Bronchial epithelial cell (primary cell): ENCODE results near the gene ALDH1A2. TPM values are rescaled to one million over a fixed set of nuclear protein-coding genes. Genes with fewer than 3 reads are reported as not detected.
A peak's percentile ranks its signal among the peaks of the same experiment; 100 is the strongest.

Source experiments
- DNase-seq: peaks from one replicate; pipeline ENCODE4 v3.0.0-alpha.2; 2010; ENCODE audit warnings: low read depth
- FAIRE-seq: peaks from 2 replicates; lab custom pipeline; 2011; peaks lifted over from hg19 to GRCh38; lab: Jason Lieb, UNC
- H3K27me3 ChIP-seq: 2 replicates; pipeline ENCODE4 v1.5.1; 2011; ENCODE audit warnings: low read length; ENCODE audit not compliant: control insufficient read depth, insufficient read depth
- H3K36me3 ChIP-seq: 2 replicates; pipeline ENCODE4 v1.5.1; 2011; ENCODE audit warnings: low read length; ENCODE audit not compliant: control insufficient read depth, insufficient read depth
- H3K4me3 ChIP-seq: 2 replicates; pipeline ENCODE4 v1.5.1; 2011; ENCODE audit warnings: mild to moderate bottlenecking, low read depth, low read length, control low read depth
- CTCF ChIP-seq: IDR thresholded peaks from 2 replicates; pipeline ENCODE4 v1.5.1; 2011; ENCODE audit warnings: mild to moderate bottlenecking, moderate library complexity, low read length, control low read depth, inconsistent platforms; ENCODE audit not compliant: insufficient read depth, severe bottlenecking
- total RNA-seq: library from RNA; depleted of rRNA; stranded (reverse); fragments of >200 nt; gene quantifications from 2 replicates; pipeline ENCODE4 v1.2.1, GENCODE V29; 2014

ALDH1A2 gene
- total RNA-seq, 1 donor from 2014 or later, result 0.79 TPM

- DNase-seq, result no peak
- FAIRE-seq, result no peak
- TF ChIP-seq CTCF, result no peak
- H3K27me3 ChIP-seq, result no peaks in the 10 kb centered on the region
- H3K36me3 ChIP-seq, result no peaks in the 10 kb centered on the region
- H3K4me3 ChIP-seq, result no peak overlapping the region
These were observed 103.6 kb downstream of the ALDH1A2 start for GRCh38 chr15:57961919-57962318.

GRCh38 chr15:57957113-57957512 is 108.4 kb downstream of the ALDH1A2 start:
- FAIRE-seq (no peak), DNase-seq (no peak)
- TF ChIP-seq CTCF, result no peak
- no peaks in the 10 kb centered on the region for H3K36me3 ChIP-seq
- no peak overlapping the region for H3K4me3 ChIP-seq
- H3K27me3 ChIP-seq, result no peaks in the 10 kb centered on the region

- H3K4me3 ChIP-seq, result no peak overlapping the region
- no peak for TF ChIP-seq CTCF
- FAIRE-seq (no peak), DNase-seq (no peak)
- H3K36me3 ChIP-seq, result no peaks in the 10 kb centered on the region
- no peaks in the 10 kb centered on the region for H3K27me3 ChIP-seq
These were observed 111.6 kb downstream of the ALDH1A2 start for GRCh38 chr15:57953874-57954273.

DNA sequence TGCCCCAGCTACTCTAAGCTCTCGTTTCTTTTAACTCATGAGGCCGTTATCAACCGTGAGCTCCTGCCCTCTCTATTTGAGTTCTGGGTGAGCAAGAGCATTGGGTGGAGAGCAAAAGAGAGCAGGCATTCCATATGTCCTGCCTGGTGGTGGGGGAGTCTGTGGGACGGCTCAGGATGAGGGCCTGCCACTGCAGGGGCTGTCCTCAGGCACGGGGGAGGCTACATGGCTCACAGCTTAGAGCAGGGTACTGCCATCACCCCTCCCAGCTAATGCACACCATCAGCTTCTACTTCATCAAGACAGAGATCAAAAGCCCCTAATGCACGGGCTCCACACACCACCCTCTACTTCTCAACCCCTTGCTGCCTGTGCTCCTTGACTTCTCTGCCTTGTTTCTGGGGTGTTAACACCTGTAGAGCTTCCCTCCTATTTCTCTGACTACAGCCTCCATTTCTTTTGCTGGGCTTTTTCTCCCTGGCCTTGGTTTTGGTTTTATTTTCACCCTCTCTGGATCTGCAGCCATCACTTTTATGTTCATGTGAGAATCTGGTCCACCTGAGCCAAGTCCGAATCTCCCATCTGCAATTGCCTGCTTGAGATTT is 114.1 kb downstream of the ALDH1A2 start:
- FAIRE-seq, result no peak
- no peak for DNase-seq
- peaks cover 1% of the 10 kb centered on the region for H3K27me3 ChIP-seq
- TF ChIP-seq CTCF, result no peak
- no peak overlapping the region for H3K4me3 ChIP-seq
- no peaks in the 10 kb centered on the region for H3K36me3 ChIP-seq

DNA sequence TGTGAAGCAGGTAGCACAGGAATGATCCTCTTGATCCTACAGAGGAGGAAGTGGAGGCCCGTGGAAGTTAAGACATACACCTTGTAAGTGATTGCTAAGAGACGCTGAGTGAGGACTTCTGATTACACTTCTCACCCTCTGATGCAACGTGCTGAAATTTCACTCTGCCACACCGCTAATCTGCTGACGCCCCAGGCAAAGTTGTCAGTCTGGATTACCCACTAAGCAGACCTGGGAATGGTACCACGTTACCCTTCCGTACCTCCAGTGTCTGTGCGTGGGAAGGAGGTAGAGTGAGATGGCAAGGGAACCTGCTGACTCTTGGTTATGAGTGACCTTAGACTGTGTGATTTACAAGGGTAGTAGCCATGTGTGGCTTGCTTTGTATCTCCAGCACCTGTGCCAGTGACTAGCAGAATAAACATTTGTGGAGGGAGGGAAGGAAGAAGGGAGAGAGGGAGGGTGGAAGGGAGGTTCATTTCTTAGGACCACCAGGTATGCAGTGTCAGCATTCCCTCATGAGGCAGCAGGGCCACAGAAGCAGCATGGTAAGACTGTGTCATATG is 115.0 kb downstream of the ALDH1A2 start:
- Histone ChIP-seq H3K27me3 (peaks cover 1% of the 10 kb centered on the region), H3K36me3 (no peaks in the 10 kb centered on the region), H3K4me3 (no peak overlapping the region)
- DNase-seq (peak; percentile 75), FAIRE-seq (peak; percentile 99)
- no peak for TF ChIP-seq CTCF
